Activated T-helper 1 cell treated with Interleukin-2 at 50 U/mL for 16 hours (primary cell): ENCODE data around the gene GPS1.

Source experiments
- DNase-seq: peaks from one replicate; pipeline ENCODE4 v3.0.0-alpha.2; 2020; ENCODE audit warnings: low read depth

Gene GPS1

GRCh38 chr17:82051776-82052637 is at the start of gene GPS1, which contains the start of gene RFNG:
GPS1 (plus strand) TSS chr17:82051898; CDS start chr17:82051932, 34 bp downstream.
RFNG (minus strand) TSS chr17:82051811; CDS start chr17:82051766, 45 bp downstream.
- peak; percentile 76 for DNase-seq

GRCh38 chr17:82003411-82004381 is 48.0 kb upstream of the GPS1 start:
- no peak for DNase-seq

DNA sequence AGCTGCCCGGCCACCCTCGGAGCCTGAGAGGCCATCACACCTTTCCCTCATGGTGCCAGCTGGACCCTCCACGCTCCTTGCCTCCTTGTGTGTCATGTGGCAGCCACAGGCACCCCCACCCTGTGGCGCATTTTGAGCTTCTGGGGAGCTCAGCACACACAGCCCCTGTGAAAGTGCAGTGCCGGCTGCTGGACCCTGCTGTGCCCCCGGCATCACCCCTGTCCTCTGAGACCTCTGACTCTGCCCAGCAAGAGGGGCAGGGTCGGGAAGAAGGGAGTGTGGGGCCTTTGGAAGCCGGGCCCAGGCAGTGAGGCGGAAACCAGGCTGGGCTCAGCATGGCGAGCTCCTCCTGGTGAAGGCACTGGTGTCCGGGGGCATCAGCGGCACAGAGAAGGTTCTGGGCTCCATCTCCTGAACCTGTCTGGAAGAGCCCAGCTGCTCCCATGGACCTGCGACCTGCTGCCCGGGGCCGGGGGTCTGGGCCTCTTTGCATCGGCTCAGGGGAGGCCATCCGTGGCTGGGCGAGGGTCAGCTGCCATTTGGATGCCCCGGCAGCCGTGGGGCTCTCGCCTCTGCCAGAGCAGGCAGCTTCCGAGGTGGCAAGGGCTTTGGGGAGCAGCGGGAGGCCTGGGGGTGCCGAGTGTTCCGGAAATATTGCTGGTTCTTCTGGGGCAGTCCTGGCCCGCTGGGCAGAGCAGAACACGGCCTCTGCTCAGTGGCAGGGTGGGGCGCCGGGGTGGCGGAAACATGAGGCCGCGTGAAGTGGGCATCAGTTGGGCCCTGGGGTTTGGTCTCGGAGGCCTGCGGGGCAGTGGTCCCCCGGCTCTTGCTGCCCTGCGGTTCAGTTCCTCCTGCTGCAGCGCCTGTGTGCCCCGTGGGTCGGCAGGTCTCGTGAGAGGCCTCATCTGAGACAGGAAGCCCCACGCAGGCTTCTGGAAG is 46.9 kb upstream of the GPS1 start:
- DNase-seq: no peak

GRCh38 chr17:82005701-82006348 is 45.9 kb upstream of the GPS1 start:
- no peak for DNase-seq

- no peak for DNase-seq
Measured at GRCh38 chr17:82006468-82007227, 45.0 kb upstream of the GPS1 start.

DNA sequence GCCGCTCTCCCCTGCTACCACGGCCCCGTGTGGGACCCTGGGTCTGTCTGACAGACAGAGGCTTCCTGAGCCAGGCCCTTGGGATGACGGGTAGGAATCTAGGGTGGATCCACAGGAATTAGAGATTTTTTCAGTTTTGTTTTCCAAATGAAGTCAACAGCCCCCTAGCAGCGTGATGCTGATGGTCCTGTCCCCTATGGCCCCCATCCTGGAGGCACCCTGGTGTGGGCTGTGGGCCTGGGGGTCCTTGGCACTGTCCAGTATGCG is 44.5 kb upstream of the GPS1 start:
- DNase-seq: no peak

- DNase-seq: no peak
Measured at GRCh38 chr17:82007495-82008257, 44.0 kb upstream of the GPS1 start.

DNA sequence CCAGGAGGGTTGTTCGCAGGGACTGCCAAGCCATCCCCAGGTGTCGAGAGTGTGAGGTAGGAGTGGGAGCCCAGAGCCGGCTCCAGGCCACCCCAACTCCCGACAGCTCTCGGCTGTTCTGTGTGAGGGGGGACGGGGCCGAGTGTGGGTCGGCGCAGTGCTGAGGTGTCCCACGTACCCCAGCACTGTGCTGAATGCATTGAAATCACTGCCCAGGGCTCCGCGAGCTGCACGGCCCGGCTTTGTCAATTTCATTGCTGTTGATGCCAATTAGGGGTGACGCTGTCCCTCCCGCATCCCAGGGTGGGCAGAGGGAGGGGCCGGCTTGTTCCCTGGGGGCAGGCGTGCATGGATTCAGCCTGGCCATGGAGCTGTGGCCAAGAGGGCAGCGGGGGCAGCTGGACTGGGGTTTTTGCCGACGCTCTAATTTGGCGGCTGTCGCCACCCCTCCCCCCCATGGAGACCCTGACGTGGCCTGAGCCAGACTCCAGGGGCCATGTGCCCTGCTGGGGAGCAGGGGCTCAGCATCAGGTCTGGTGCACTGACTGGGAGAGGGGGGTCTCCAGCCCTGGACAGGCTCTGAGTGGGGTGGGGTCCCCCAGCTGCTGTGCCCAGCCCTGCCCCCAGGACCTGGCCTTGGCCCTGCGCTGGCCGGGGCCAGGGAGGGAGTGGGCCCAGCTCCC is 43.3 kb upstream of the GPS1 start:
- no peak for DNase-seq

- no peak for DNase-seq
Measured at GRCh38 chr17:82008941-82009405, 42.7 kb upstream of the GPS1 start.

DNA sequence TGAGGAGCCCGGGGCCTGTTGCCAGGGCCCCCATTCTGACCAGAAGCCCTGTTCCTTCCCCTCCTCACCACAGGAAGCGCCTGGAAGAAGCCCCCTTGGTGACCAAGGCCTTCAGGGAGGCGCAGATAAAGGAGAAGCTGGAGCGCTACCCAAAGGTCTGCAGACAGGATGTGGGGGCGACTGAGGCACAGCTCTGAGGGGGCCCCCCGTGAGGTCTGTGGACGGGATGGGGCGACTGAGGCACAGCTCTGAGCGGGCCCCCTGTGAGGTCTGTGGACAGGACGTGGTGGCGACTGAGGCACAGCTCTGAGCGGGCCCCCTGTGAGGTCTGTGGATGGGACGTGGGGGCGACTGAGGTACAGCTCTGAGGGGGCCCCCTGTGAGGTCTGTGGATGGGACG is 42.3 kb upstream of the GPS1 start:
- DNase-seq: no peak

DNA sequence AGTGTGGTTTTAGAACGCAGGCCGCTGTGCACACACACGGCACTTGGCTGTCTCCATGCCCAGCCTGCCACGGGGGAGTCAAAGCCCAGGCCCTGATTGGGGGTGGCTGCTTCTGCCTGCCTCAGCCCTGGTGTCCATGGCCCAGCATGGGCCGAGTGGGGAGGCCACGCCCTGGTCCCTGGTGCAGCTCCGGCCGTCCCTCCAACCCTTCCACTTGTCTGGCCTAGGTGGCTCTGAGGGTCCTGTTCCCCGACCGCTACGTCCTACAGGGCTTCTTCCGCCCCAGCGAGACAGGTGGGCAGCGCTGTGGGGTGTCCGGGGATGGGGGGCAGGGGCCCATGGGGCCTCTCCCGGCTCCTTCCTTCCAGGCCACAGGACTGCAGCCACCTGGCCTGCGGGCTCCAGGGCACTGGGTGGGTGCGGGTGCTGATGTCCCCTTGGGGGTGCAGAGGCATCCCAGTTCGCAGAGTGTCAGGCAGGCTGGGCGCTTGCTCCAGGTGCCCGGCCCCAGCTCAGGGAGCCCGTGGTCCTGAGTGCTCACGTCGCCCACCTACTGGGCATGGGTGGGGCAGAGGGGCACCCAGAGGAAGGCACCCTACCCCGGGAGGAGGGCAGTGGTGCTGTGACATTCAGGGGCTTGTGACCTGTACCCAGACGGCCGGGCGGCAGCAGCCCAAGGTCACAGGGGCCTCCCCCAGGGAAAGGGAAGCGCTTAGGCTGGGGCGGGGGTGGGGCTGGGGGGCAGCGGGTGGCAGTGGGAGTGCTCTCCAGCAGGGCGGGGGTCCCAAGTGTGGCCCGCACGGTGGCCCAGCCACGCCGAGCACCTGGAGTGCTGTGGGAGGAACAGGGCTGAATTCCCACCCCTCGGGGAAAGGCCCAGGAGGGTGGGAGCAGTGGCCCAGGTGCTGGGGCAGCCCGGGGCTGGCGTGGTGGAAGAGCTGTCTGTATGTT is 40.8 kb upstream of the GPS1 start:
- DNase-seq: no peak

GRCh38 chr17:82011617-82012187 is 40.0 kb upstream of the GPS1 start:
- no peak for DNase-seq

DNA sequence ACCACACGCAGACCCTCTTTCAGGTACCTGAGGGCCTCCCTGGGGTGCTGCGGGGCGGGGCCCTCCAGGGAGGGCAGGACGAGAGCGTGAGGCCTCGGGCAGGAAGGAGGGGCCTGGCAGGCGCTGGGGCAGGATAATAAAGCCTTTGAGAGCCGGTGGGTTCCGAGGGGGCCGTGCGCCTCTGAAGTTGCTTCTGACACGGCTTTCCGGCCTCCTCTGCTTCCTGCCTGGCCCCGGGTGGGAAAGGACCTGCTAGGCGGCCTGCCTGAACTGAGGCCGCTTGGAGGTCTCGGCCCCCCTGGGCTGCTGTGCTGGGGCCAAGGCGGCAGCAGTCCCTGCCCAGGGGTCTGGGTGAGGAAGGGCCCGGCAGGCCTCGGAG is 39.4 kb upstream of the GPS1 start:
- no peak for DNase-seq

DNA sequence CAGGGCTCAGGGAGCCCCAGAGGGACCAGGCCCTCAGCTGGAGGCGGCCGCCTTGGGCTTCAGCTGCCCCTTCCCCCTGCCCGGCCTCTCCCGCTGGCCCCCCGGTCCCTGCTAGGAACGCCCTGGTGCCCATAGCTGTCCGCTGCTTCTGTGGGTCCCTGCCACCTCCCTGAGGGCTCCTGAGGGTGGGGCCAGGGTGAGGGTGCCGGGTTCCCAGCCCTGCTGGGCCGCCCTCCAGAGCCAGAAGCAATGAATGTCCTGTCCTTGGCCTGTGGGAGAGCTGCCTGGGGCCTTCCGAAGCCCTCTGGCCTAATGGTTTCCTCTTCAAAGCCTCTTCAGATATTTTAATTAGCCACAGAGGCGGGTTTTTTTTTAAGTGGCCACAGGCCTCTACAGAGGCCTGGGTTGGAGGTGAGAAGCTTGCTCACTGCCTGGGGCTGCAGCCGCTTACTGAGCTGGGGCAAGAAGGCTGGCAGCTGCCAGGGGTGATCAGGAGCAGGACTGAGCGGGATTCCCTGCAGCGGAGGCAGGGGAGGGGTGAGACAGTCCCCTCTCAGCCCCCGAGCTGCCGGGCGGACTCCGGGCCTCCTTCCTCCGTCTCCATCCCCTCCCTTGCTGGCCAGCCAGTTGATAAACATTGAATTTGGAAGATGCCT is 38.9 kb upstream of the GPS1 start:
- no peak for DNase-seq

DNA sequence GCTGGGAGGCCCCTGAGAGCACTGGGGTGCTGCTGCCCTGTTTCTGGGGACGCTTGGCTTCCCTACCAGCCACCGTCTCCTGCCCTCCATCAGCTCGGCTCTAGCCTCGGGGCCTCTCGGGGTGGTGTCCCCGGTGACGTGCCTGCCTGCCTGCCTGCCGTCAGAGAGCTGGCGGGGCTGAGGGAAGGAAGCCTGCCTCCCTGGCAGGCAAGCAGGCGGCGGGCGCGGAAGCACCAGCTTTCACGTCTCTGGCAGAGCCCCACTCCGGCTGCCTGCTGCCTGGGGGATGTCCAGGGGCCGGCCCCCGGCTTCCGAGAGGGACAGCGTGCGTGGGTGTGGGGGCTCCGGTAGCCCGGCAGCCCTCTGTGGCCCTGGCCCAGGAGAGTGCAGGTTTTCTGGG is 38.4 kb upstream of the GPS1 start:
- DNase-seq: no peak

- no peak for DNase-seq
Measured at GRCh38 chr17:82013772-82014321, 37.9 kb upstream of the GPS1 start.

DNA sequence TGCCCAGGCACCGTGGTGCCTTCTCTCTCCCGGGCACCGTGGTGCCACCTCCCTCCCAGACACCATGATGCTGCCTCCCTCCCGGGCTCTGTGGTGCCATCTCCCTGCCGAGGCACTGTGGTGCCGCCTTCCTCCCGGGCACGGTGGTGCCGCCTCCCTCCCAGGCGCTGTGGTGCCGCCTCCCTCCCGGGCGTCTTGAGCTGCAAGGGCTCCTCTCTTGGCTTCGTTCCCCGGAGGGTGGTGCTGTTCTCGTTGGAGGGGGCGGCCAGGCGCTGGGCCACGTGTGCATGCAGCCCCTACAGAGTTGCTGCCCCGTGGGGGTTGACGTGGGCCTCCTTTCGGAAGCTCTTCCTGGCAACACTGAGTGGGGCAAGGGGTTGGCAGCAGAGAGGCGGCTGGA is 37.3 kb upstream of the GPS1 start:
- DNase-seq: no peak
